Measurements from ENCODE around the gene SYNJ2BP. TPM values are rescaled to one million over a fixed set of nuclear protein-coding genes. Genes with fewer than 3 reads are reported as not detected.
A peak's percentile ranks its signal among the peaks of the same experiment; 100 is the strongest.

The SYNJ2BP gene
- total and polyA plus RNA-seq, 2 donors (not counting 1 experiment from before 2014, with no cell fraction given) = 7.5 to 17.8 TPM

GRCh38 chr14:70416338-70416724 lies 559 bp downstream of the SYNJ2BP start:
- POLR2A ChIA-PET = no interaction called here
- H3K9me3 Mint-ChIP-seq (ENCODE audit: insufficient read depth) = no peaks in the 10 kb centered on the region
- intact Hi-C loops (cut with micrococcal nuclease) = no loop called here
- Histone ChIP-seq H3K4me2 (replicated peaks; ENCODE audit: low read depth, low read length, poor library complexity, severe bottlenecking) (peak overlapping the region; percentile 80), H3K9me3 (ENCODE audit: control extremely low read depth in 1 of 3, control insufficient read depth in 2 of 3, insufficient read depth in 1 of 3, low read length in 2 of 3) (no peaks in the 10 kb centered on the region), H3K36me3 (replicated peaks in 1 of 2; ENCODE audit: control extremely low read depth in 1 of 2, control insufficient read depth in 1 of 2, extremely low read depth in 1 of 2, insufficient read depth in 2 of 2, low read length in 1 of 2) (peaks cover 0 to 2% of the 10 kb centered on the region in 2 experiments), H3K4me3 (ENCODE audit: control extremely low read depth in 1 of 5, extremely low read depth in 1 of 5, insufficient read depth in 1 of 5, low read depth in 2 of 5, low read length in 4 of 5) (peak overlapping the region; percentile 69 to 93 (median 81)), H2AFZ (ENCODE audit: insufficient read depth, low read depth, low read length, poor library complexity, severe bottlenecking) (peak overlapping the region; percentile 81), H3K79me2 (ENCODE audit: control insufficient read depth, insufficient read depth, low read length) (peaks cover 45% of the 10 kb centered on the region), H3K27me3 (replicated peaks in 1 of 4; ENCODE audit: control extremely low read depth in 1 of 4, control insufficient read depth in 3 of 4, insufficient read depth in 4 of 4, low read length in 3 of 4) (no peaks in the 10 kb centered on the region), H4K20me1 (ENCODE audit: control insufficient read depth, insufficient read depth, low read length, poor library complexity, severe bottlenecking) (peaks cover 7% of the 10 kb centered on the region), H3K4me1 (ENCODE audit: control insufficient read depth in 2 of 2, insufficient read depth in 2 of 2, low read length in 2 of 2) (peaks cover 3 to 11% of the 10 kb centered on the region in 2 donors), H3K27ac (ENCODE audit: low read length in 2 of 2) (peak overlapping the region; percentile 68 to 72), H3K9ac (ENCODE audit: low read length) (peak overlapping the region; percentile 83)
- WGBS (ENCODE audit: insufficient coverage) = 0% methylated on average over 3 of the region's 9 CpGs
- H3K27me3 Mint-ChIP-seq = peaks cover 9% of the 10 kb centered on the region
- TF ChIP-seq EZH2 (IDR thresholded peaks at IDR 0.05; ENCODE audit: borderline replicate concordance, insufficient read depth, low read depth, low read length, poor library complexity, severe bottlenecking) = no peak
- peak overlapping the region; percentile 89 for H3K4me3 Mint-ChIP-seq
- no peak for ATAC-seq (ENCODE audit: low read depth)
- H3K4me1 Mint-ChIP-seq = peaks cover 25% of the 10 kb centered on the region
- CTCF ChIA-PET = no interaction called here
- H3K27ac Mint-ChIP-seq = peak overlapping the region; percentile 55
- no peak for DNase-seq

- Mint-ChIP-seq H3K9me3 (ENCODE audit: insufficient read depth) (no peaks in the 10 kb centered on the region), H3K27ac (no peak overlapping the region), H3K4me3 (peak overlapping the region; percentile 80), H3K4me1 (peaks cover 25% of the 10 kb centered on the region), H3K27me3 (peaks cover 6% of the 10 kb centered on the region)
- no peak for ATAC-seq (ENCODE audit: low read depth)
- Histone ChIP-seq H2AFZ (ENCODE audit: insufficient read depth, low read depth, low read length, poor library complexity, severe bottlenecking) (no peak overlapping the region), H3K9ac (ENCODE audit: low read length) (no peak overlapping the region), H3K27ac (ENCODE audit: low read length in 2 of 2) (no peak overlapping the region), H3K4me1 (ENCODE audit: control insufficient read depth in 2 of 2, insufficient read depth in 2 of 2, low read length in 2 of 2) (peaks cover 3 to 11% of the 10 kb centered on the region in 2 donors), H4K20me1 (ENCODE audit: control insufficient read depth, insufficient read depth, low read length, poor library complexity, severe bottlenecking) (peaks cover 9% of the 10 kb centered on the region), H3K4me3 (ENCODE audit: control extremely low read depth in 1 of 5, extremely low read depth in 1 of 5, insufficient read depth in 1 of 5, low read depth in 2 of 5, low read length in 4 of 5) (peak overlapping the region in 2 of 5 experiments; percentile 80 to 82), H3K27me3 (replicated peaks in 1 of 4; ENCODE audit: control extremely low read depth in 1 of 4, control insufficient read depth in 3 of 4, insufficient read depth in 4 of 4, low read length in 3 of 4) (no peaks in the 10 kb centered on the region), H3K79me2 (ENCODE audit: control insufficient read depth, insufficient read depth, low read length) (peaks cover 50% of the 10 kb centered on the region), H3K36me3 (replicated peaks in 1 of 2; ENCODE audit: control extremely low read depth in 1 of 2, control insufficient read depth in 1 of 2, extremely low read depth in 1 of 2, insufficient read depth in 2 of 2, low read length in 1 of 2) (peaks cover 0 to 7% of the 10 kb centered on the region in 2 experiments), H3K4me2 (replicated peaks; ENCODE audit: low read depth, low read length, poor library complexity, severe bottlenecking) (peak overlapping the region; percentile 80), H3K9me3 (ENCODE audit: control extremely low read depth in 1 of 3, control insufficient read depth in 2 of 3, insufficient read depth in 1 of 3, low read length in 2 of 3) (no peaks in the 10 kb centered on the region)
- whole genome bisulfite sequencing (ENCODE audit: insufficient coverage) = 100% methylated on average over 1 of the region's 2 CpGs
- ChIA-PET POLR2A (no interaction called here), CTCF (interaction anchor here (0.7 kb wide), 1 partner anchor 1524 kb away, joined by 5 read pairs; no protein-coding TSS in a partner anchor)
- intact Hi-C loops (cut with micrococcal nuclease) = no loop called here
- no peak for DNase-seq
- no peak for TF ChIP-seq CTCF (IDR thresholded peaks at IDR 0.05)
- no peak for TF ChIP-seq EZH2 (IDR thresholded peaks at IDR 0.05; ENCODE audit: borderline replicate concordance, insufficient read depth, low read depth, low read length, poor library complexity, severe bottlenecking)
Observed at GRCh38 chr14:70415788-70416187, 1.1 kb downstream of the SYNJ2BP start.
